ENCODE data around the gene ST8SIA6.

Gene ST8SIA6

DNA sequence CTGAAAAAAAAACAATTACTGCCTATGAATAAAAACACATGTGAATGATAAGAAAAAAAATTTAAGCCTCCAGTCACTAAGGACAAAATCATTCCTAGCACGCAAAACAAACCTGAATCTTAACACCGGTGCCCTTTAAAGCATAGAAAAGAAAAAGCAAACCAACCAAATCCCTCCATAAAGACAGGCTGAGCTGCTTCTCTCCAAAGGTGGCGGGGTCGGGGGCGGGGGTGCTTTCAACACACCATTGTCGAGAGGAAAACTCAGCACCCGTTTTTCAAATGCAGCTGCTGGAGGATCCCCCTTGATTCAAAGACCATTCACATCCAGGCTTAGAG, 1.4 kb downstream of the ST8SIA6 start:
- H3K4me3 ChIP-seq (ENCODE audit: insufficient read depth, low read length, poor library complexity, severe bottlenecking) = no peak overlapping the region
- H3K9ac ChIP-seq (ENCODE audit: low read length) = no peak overlapping the region
- H3K9me2 ChIP-seq (replicated peaks; ENCODE audit: insufficient read depth, low read length) = no peaks in the 10 kb centered on the region
- H3K27ac ChIP-seq (ENCODE audit: low read depth, low read length) = no peak overlapping the region
- no peaks in the 10 kb centered on the region for H4K20me1 ChIP-seq (ENCODE audit: low read depth, low read length)
- H3K27me3 ChIP-seq (ENCODE audit: low read length) = no peaks in the 10 kb centered on the region
- no peak overlapping the region for H3K4me2 ChIP-seq (ENCODE audit: low read depth, low read length, poor library complexity, severe bottlenecking)
- no peak overlapping the region for H2AFZ ChIP-seq (ENCODE audit: low read depth, low read length, severe bottlenecking)
- no peaks in the 10 kb centered on the region for H3K9me3 ChIP-seq (ENCODE audit: insufficient read depth, low read length)
- H3K36me3 ChIP-seq (ENCODE audit: low read length) = no peaks in the 10 kb centered on the region
- H3K79me2 ChIP-seq (ENCODE audit: insufficient read depth, low read length) = no peaks in the 10 kb centered on the region
- no peak for TF ChIP-seq EZH2phosphoT487 (conservative IDR thresholded peaks at IDR 0.05; ENCODE audit: low read length)
- H3F3A ChIP-seq (ENCODE audit: insufficient read depth) = no peaks in the 10 kb centered on the region

DNA sequence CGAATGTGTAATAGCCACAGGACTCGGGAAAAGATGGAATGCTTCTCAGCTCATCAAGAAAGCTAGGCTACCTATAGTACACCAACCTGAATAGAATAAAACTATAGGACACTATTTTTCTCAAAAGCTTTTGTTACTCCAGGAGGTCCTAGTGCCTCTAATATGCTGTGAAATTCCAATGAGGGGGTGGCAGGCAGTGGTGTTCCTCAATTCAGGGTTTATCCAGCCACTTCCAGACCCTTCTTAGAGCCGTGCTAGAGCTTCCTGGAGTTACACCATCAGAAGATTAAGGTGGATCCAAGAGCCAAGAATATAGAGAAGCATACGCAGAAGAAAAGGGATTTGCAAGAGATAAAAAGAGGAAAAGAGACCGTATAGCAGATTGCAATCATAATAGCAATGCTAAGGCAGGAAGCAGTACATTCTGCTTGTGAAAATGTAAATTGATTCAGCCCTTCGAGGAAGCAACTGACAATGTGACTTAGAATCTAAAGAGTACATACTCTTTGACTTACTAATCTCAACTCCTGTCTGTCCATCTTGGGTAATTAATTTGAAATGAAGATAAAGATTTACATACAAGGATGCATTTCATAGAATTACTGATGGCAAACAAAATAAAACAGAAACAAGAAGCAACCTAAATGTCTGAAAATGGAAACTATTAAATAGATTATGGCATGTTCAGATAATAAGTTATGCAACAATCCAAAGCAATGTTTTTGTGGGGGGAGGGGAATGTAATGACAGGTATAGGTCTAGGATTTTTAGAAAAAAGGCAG, 2.1 kb downstream of the ST8SIA6 start:
- Histone ChIP-seq H3K36me3 (ENCODE audit: low read length) (no peaks in the 10 kb centered on the region), H3K9me3 (ENCODE audit: insufficient read depth, low read length) (no peaks in the 10 kb centered on the region), H4K20me1 (ENCODE audit: low read depth, low read length) (no peaks in the 10 kb centered on the region), H3K27me3 (ENCODE audit: low read length) (no peaks in the 10 kb centered on the region), H3K9me2 (replicated peaks; ENCODE audit: insufficient read depth, low read length) (no peaks in the 10 kb centered on the region), H3K9ac (ENCODE audit: low read length) (no peak overlapping the region), H3F3A (ENCODE audit: insufficient read depth) (no peaks in the 10 kb centered on the region), H3K4me2 (ENCODE audit: low read depth, low read length, poor library complexity, severe bottlenecking) (no peak overlapping the region), H2AFZ (ENCODE audit: low read depth, low read length, severe bottlenecking) (no peak overlapping the region), H3K27ac (ENCODE audit: low read depth, low read length) (no peak overlapping the region), H3K4me3 (ENCODE audit: insufficient read depth, low read length, poor library complexity, severe bottlenecking) (no peak overlapping the region), H3K79me2 (ENCODE audit: insufficient read depth, low read length) (no peaks in the 10 kb centered on the region)
- TF ChIP-seq, protein P1, sequence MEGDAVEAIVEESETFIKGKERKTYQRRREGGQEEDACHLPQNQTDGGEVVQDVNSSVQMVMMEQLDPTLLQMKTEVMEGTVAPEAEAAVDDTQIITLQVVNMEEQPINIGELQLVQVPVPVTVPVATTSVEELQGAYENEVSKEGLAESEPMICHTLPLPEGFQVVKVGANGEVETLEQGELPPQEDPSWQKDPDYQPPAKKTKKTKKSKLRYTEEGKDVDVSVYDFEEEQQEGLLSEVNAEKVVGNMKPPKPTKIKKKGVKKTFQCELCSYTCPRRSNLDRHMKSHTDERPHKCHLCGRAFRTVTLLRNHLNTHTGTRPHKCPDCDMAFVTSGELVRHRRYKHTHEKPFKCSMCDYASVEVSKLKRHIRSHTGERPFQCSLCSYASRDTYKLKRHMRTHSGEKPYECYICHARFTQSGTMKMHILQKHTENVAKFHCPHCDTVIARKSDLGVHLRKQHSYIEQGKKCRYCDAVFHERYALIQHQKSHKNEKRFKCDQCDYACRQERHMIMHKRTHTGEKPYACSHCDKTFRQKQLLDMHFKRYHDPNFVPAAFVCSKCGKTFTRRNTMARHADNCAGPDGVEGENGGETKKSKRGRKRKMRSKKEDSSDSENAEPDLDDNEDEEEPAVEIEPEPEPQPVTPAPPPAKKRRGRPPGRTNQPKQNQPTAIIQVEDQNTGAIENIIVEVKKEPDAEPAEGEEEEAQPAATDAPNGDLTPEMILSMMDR (IDR thresholded peaks at IDR 0.05; ENCODE audit: insufficient read depth, low read length, poor library complexity, severe bottlenecking) = no peak
- no peak for TF ChIP-seq EZH2phosphoT487 (conservative IDR thresholded peaks at IDR 0.05; ENCODE audit: low read length)

DNA sequence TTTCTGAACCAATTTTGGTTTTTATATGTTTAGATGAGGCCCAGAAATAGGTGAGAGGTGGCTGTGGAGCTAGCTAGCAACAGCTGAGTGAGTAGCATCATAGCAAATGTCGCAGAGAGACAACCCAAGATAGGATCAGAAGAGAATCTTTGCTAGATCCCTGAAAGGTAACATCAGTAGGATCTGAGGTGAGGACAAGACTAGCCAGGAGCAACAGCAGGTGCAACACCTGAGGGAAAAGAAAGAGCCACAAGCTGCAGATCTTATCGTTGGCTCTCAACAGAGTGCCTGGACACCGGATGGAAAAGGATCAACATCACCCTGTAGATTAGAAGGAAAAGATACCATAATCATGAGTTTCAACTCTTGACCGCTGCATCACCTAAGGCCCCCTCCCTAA, 4.4 kb downstream of the ST8SIA6 start:
- no peak overlapping the region for H3K4me2 ChIP-seq (ENCODE audit: low read depth, low read length, poor library complexity, severe bottlenecking)
- H3K4me3 ChIP-seq (ENCODE audit: insufficient read depth, low read length, poor library complexity, severe bottlenecking) = no peak overlapping the region
- H3K9ac ChIP-seq (ENCODE audit: low read length) = no peak overlapping the region

More for the DNA sequence above, 4.4 kb downstream of the ST8SIA6 start:
- Histone ChIP-seq H3F3A (ENCODE audit: insufficient read depth) (no peaks in the 10 kb centered on the region), H3K9me3 (ENCODE audit: insufficient read depth, low read length) (no peaks in the 10 kb centered on the region), H3K27me3 (ENCODE audit: low read length) (no peaks in the 10 kb centered on the region), H3K9me2 (replicated peaks; ENCODE audit: insufficient read depth, low read length) (no peaks in the 10 kb centered on the region), H3K36me3 (ENCODE audit: low read length) (no peaks in the 10 kb centered on the region), H3K79me2 (ENCODE audit: insufficient read depth, low read length) (no peaks in the 10 kb centered on the region), H2AFZ (ENCODE audit: low read depth, low read length, severe bottlenecking) (no peak overlapping the region), H4K20me1 (ENCODE audit: low read depth, low read length) (no peaks in the 10 kb centered on the region), H3K27ac (ENCODE audit: low read depth, low read length) (no peak overlapping the region)
- TF ChIP-seq, protein P1 (IDR thresholded peaks at IDR 0.05; ENCODE audit: insufficient read depth, low read length, poor library complexity, severe bottlenecking) = no peak
- no peak for TF ChIP-seq EZH2phosphoT487 (conservative IDR thresholded peaks at IDR 0.05; ENCODE audit: low read length)

All from SU-DHL-6 (cell line).